ENCODE measurements around the gene FN3KRP.

- TF ChIP-seq CTCF (IDR thresholded peaks at IDR 0.05) (no peak), POLR2A (IDR thresholded peaks at IDR 0.05) (no peak)
Observed at GRCh38 chr17:82722341-82723013, 6.0 kb downstream of the FN3KRP start.

Data from thyroid gland (tissue), 4 donors.